CD4-positive, alpha-beta T cell treated with Interferon gamma for 1 hour (primary cell): ENCODE data around the gene NDOR1.
"Not testable (repeated sequence)": the region's sequence is repeated elsewhere in the genome, so short reads cannot be mapped to it uniquely, and the experiment has no call there.

Source experiments
- DNase-seq: peaks from one replicate; pipeline ENCODE4 v3.0.0-alpha.2; 2020

The NDOR1 gene

DNA sequence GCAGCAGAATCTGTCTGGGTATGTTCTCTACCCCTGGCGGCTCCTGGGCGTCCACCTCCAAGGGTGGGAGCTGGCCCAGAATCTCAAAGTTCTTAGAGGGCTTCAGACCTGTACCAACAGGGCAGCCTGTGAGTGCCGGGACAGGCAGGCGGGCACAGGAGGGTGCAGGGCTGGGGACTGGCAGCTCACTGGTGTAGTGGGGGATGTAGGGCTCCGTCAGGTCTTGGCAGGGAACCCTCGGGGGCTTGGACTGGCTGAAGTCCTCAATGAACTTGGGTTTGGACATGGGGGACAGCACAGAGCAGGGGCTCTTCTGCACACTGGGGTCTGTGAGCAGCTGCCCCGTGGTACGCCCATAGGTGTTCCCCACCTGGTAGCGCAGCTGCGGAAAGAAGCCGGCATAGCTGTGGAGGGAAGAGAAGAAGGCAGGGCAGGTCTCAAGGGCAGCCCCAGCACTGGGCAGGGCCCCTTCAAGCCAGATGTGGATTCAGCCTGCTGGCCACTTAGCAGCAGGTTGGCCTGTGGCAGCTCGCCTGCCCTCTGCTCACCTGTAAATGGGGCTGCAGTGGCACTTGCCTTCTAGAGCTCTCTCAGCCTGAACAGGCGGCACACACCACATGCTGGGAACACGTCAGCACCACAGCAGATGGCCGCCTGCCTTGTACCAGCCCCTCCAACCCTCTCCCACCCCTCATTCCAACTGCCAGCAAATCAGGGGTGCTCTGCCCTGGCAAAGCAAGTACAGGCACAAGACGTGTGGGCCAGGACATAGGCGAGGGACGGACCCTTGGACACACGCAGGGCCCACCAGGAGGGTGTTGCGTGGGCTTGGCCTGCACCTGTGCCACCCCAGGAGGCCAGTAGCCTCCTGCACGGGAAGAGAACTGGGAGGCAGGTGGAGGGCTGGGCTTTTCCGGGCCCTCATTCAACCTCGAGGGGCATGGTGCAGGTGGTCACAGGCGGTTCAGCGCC, 40.2 kb downstream of the NDOR1 start:
- no peak for DNase-seq

DNA sequence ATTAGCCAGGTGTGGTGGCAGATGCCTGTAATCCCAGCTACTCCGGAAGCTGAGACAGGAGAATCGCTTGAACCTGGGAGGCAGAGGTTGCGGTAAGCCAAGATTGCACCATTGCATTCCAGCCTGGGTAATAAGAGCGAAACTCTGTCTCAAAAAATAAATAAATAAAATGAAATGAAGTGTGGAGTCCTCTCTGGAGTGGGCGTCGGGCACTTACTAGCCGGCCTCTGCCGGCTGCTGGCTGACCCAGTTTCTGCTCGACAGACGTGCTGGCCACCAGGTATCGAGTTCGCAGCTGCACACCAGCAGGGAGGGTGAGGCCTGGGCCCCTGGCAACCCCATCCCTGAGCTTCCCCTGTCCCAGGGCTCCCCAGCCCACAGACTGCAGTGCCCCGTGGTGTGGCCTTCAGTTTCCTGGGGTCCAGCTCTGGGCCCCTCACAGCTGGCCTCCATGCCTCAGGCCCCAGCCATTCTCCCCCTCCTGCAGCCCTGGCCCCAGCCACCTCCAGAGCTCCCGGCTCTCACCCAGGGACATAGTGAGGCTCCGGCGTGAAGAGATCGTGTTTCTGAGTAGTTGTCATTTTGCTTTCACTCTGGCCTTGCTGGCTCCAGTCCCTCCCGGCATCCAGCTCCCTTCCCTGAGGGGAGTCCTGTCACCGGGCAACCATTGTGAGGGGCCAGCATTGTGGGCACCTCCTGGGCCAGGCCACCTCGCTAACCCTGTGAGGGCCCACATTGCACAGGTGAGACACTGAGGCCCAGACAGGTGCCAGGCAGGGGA, 41.8 kb downstream of the NDOR1 start:
- DNase-seq, result no peak

DNA sequence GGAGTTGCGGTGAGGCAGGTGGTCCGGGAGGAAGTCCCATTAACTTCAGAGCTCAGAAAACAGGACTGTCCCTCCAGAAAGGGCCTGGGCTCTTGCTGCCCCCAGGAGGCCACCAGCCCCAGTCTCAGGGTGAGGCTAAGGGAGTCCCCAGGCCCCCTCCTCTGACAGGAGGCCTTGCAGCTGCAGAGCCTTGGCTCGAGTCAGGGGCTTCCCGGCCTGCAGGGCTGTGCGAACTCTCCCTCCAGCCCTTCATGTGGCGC, 42.3 kb downstream of the NDOR1 start:
- DNase-seq, result no peak

DNA sequence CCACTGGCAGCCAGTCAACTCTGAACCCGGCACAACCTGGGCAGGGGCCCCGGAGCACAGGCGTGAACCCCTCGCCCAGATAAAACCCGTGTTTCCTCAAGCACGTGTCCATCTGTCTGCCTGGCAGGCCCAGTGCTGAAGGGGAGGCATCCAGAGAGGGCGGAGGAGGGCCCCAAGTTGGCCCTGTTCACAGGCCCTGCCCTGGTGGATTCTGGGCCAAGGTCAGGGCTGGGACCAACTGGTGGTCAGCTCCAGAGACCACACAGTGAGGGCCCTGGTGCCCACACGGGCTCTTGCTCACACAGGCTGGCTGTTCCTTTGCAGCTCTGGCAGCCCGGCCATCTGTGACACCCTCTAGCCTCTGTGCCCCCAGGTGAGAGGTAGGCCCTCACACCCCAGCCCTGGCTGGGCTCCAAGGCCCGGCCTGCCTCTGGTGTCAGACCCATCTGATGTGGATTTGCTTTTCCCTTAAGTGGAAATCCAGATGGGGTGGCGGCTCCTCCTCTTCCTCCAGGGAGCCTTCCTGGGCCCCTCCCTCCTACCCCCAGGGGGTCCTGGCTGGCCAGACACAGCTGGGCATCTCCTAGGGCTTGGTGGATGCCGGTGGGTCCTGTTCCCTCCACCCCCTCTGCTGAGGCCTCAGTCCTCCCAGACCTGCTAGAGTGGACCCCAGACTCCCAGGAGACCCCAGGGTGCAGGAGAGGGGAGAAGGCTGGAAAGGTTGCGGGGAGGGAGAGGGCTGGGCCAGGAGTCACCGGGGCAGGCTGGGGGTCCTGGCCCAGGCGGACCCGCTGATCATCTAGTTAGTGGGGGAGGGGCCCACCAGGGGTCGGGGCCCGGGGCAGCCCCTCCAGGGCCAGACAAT, 45.1 kb downstream of the NDOR1 start:
- DNase-seq, result no peak

DNA sequence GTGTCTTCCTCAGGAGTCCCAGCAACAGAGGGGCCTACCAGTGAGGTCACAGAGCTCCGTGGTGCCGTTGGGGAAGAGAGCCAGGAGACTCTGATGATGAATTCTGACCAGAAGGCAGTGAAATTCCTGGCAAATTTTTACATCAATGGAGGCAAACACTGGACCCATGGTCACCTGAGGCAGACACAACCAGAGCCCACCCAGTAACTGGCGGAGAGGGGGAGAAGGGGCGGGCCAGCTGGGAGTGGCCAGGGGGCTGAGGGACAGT, 45.6 kb downstream of the NDOR1 start, which contains the start of gene STPG3:
STPG3 (plus strand) TSS at position 93 of the 268 bp plus-strand sequence; CDS start at position 94, 1 bp downstream.
- no peak for DNase-seq

DNA sequence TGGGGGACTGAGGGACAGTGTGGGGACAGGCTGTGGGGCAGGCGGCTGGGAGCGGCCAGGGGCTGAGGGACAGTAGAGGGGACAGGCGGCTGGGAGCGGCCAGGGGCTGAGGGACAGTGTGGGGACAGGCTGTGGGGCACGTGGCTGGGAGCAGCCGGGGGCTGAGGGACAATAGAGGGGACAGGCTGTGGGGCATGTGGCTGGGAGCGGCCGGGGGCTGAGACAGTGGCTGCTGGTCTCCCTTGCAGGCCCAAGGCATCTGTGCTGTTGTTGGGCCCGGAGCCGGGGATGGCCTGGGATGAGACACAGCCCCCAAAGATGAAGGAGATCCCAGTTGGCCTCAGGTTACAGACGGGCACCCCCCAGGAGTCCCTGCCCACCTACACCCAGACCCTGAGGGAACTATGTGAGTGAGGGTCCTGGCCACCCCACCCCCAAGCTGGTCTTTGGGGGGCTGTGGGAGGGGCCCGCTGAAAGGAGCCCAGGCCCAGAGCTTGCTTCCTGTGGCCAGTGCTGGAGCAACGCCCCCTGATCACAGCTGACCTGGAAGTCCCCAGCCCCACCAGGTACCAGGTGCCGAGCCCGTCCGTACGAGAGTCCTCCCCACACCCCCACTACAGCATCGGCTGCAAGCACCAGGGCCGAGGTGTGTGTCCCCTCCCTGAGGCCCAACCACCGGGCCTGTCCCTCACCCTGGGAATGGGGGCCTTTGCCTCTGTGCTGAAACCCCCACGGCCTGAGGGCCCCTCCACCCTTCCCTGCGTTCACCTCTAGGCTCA, 46.2 kb downstream of the NDOR1 start:
- no peak for DNase-seq

DNA sequence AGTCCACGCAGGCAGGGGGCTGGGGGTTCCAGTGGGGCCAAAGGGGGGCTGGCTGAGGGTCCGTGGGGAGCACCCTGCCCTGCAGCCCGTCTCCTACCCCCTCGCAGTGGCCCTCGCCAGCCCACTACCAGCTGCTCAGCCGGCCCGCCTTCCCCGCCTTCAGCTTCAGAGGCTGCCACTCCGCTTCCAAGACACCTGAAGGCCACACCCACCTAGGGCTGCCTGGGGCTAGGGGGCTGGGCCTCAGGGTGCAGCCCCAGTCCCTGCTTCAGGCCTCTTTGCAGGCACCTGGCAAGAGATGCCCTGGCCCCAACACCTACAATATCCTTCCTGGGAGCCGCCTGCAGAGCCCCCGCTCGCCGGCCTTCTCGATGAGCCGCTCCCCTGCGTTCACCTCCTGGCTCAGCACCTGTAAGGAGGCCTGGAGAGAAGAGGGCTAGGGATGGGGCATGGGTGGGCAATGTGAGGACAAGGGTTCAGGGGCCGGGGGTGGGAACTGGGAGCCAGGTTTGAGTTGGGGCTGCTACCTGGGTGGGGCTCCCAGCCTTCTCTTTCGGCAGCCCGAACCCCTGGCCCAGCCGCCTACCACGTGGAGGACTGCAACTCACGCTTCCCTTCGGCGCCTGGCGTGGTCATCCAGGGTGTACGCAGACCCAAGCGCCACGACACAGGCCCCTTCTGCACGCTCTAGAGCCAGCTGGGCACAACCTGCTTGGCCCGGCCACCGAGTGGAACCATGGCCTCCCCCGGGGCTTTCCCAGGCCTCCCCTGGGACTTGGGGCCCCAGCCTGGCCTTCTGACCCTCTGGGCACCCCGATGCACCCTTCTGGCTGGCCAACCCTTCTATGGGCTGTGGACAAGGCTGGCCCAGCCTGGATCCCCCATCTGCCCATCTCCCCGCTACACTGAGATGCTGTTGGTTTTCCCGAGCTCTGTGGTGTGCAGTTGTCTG, 47.3 kb downstream of the NDOR1 start:
- DNase-seq, result no peak

DNA sequence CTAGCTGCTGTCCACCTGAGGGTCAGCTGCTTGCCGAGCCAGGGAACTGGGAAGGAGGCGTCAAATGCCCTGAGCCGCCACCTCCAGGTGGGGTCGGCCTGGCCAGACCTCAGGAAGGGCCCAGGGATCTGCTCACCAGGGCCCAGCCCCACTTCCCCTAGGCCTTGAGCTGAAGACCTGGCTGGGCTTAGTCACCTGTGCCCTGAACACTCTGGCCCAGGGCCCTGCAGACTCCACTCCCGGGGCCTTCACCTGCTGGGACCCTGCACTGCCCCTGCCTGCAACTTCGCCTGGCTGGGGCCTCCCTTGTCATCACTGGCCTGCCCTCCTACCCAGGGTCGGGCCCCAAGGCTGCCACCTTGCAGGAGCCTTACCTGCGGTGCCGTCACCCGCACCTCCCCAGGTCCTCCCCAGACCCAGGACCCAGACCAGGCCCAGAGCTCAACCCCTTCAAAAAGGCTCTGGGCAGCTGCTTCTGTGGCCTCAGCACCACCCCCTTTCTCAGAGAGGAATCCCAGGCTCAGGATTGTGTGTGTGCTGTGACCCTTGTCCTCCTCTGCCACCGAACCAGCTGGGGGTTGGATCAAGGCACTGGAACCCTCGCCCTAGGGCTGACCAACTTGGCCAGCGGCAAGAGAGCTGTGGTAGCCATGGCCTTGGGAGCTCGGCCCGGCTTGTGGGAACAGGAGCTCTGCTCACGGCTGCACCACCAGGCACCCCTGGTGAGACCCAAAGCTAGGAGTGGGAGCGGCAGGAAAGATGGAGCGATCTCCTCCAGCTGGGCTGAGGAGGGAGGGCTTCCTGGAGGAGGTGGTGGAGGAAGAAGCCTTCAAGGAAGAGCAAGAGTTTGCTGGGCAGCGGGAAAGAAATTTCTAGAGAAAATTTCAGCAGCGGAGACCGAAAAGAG, 48.5 kb downstream of the NDOR1 start:
- no peak for DNase-seq

DNA sequence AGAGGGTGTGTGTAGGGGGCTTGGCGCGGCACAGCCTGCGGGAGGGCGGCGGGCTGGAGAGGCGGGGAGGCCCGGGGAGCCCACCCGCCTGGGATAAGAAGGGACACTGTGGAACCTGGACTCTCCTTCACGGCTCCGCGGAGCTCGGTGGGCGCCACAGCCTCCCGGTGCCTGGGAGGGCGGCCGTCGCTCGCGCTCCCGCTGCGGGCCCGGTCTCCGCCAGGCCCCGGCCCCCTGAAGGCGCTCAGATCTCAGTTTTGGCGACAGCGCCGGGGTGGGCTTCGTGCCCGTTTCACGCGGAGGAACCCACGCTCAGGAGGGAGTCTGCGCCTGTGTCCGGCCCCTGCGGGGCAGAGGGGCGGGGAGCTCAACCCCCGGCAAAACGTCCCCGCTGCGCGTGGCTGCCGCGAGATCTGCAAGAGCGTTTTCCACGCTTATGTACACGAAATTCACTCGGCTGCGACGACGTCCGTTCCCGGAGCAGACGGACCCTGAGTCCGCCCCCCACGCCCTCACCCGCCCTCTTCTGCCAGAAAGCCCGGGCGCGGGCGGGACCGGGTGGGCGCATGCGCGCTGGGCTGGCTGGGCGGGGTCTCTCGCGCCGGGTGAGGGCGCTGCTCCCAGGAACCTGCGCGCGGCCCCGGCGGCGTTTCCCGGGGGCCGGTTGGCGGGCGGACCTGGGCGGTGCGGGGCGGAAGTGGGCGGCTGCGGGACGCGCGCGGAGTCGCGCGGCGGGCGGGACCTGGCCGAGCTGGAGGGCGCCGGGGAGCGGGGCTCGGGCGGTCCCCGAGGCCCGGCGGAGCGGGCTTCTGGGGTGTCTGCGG, 49.3 kb downstream of the NDOR1 start, which contains the start of gene NELFB:
NELFB (plus strand) TSS at position 704 of the 824 bp plus-strand sequence.
- peak; percentile 91 for DNase-seq

DNA sequence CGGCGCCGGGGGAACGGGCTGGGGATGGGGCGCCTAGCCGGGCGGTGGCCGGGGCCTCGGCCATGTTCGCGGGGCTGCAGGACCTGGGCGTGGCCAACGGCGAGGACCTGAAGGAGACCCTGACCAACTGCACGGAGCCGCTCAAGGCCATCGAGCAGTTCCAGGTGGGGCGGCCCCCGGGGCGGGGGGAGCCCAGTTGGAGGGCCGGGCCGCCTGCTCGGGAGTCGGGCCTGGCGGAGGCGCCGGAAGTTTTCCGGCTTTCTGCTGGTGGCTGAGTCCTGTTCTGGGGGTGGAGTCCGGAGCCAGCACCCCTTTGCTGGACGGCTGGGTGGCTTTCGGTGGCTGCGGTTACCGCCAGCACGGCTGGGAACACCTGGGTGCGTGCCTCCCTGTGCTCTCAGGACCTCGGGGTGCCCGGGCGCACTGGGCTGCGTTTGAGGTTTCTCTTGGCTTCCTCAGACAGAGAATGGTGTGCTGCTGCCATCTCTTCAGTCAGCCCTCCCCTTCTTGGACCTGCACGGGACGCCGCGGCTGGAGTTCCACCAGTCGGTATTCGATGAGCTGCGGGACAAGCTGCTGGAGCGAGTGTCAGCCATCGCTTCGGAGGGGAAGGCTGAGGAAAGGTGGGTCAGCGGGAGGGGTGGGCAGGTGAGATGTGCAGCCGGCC, 50.1 kb downstream of the NDOR1 start:
- no peak for DNase-seq

DNA sequence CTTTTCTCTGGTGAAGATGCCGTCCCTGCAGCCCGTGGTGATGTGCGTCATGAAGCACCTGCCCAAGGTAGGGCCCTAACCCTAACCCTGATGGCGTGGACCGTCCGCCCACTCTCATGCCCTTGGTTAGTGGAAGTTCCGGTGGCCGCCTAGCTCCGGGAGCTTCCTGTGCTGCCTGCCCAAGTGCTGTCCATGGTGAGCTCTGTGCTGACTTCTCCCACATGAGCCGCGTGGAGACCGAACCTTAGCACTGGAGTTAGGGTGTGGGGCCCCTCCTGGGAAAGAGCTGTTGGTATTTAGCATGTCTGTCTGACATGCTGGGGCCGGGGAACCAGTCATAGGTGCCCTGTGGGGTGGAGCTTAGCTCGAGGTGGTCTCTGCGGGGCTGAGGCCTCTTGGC, 50.9 kb downstream of the NDOR1 start:
- DNase-seq, result no peak

DNA sequence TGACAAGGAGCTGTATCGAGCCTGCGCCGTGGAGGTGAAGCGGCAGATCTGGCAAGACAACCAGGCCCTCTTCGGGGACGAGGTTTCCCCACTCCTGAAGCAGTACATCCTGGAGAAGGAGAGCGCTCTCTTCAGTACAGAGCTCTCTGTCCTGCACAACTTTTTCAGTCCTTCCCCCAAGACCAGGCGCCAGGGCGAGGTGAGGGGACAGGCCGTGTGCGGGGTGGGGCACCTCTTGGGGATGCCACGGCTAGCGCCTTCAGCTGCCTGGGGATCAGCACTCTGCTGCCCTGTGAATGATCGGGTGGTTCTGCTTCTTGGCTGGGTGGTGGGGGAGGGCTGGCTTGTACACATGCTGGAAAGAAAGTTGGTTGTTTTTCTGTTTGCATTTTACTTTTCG, 51.4 kb downstream of the NDOR1 start:
- DNase-seq, result no peak

DNA sequence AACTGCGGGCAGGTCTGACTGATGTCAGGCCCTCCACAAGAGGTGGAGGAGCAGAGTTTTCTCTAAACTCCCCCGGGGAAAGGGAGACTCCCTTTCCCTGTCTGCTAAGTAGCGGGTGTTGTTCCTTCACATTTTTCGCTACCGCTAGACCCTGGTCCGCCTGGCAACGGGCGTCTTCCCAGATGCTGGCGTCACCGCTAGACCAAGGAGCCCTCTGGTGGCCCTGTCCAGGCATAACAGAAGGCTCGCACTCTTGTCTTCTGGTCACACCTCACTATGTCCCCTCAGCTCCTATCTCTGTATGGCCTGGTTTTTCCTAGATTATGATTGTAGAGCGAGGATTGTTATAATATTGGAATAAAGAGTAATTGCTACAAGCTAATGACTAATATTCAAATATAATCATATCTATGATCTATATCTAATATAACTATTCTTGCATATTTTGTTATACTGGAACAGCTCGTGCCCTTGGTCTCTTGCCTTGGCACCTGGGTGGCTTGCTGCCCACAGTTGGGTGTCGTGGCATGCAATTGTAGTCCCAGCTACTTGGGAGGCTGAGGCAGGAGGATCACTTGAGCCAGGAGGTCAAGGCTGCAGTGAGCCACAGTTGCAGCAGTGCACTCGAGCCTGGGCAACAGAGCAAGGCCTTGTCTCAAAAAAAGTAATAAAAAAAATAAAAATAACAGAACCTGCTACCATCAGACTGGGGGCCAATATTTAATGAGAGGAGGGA, 56.8 kb downstream of the NDOR1 start:
- not testable (repeated sequence) for DNase-seq

DNA sequence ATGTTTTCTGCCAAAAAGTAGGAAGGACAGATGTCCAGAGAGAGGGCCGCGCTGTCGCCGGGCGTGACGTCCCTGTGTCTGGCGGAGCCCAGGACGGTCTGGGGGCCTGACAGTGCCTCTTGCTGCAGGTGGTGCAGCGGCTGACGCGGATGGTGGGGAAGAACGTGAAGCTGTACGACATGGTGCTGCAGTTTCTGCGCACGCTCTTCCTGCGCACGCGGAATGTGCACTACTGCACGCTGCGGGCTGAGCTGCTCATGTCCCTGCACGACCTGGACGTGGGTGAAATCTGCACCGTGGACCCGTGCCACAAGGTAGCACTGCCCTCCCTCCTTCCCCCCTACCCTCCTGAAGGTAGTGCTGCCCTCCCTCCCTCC, 57.4 kb downstream of the NDOR1 start:
- no peak for DNase-seq

DNA sequence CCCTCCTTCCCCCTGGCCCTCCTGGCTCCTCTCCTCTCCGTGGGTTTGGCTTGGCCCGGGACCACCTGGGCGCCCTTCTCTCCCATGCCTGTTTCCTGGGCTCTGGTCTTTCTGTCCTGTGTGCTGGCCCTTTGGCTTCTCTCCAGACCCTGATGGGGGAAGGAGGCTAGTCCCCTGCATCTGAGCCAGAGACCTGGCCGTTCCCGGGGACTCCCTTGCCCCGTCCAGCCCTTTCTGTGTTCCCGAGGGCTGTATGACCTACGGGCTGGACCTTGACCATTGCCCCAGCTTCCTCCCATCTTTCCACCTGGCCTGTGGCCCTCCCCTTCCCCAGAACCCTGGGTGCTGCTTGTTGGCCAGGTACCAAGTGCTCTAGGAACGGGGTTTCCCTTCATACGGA, 58.0 kb downstream of the NDOR1 start:
- DNase-seq, result no peak

DNA sequence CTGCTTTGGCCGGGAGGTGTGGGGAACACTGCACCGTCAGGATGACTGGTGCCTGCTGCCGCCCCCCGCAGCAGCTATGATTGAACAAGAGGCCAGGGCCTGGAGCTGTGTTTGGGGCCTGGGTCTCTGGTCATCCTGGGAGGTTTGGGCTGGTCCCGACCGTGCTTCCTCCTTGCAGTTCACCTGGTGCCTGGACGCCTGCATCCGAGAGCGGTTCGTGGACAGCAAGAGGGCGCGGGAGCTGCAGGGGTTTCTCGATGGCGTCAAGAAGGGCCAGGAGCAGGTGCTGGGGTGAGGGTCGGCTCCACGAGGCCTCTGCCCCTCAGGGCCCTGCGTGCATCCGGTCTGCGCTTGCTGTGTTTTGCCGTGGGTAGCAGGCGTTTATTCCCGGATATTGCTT, 58.6 kb downstream of the NDOR1 start:
- no peak for DNase-seq

DNA sequence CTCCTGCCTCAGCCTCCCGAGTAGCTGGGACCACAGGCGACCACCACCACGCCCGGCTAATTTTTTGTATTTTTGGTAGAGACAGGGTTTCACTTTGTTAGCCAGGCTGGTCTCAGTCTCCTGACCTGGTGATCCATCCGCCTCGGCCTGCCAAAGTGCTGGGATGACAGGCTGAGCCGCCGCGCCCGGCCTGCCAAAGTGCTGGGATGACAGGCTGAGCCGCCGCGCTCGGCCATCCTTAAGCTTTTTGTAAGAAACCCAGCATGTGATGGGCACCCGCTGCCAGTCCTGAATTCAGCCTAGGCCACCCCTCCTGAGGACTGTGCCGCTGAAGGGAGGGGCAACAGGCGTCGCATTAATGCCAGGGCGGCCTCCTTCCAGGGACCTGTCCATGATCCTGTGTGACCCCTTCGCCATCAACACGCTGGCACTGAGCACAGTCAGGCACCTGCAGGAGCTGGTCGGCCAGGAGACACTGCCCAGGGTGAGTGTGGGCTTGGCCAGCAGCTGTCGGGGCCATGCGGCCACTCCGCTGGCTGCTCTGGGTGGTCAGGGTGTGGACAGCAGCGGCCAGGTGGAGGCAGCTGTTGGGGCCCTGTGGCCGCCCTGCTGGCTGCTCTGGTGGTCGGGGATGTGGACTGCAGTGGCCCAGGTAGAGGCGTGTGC, 60.1 kb downstream of the NDOR1 start:
- DNase-seq, result no peak

DNA sequence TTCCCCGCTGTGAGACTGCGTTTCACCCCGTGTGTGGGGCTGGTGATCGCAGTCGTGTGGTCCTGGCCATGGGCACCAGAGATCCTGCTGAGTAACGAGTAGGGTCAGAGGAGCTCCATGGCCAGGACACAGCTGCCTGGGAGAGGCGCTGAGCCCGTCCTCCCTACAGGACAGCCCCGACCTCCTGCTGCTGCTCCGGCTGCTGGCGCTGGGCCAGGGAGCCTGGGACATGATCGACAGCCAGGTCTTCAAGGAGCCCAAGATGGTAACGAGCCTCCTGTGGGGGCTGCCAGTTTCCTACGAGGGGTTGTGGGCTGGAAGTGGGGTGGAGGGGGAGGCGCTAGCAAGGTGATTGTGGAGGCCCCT, 60.6 kb downstream of the NDOR1 start:
- no peak for DNase-seq
